GM12878 (cell line): Measurements from ENCODE around the gene PLCXD1. TPM values are rescaled to one million over a fixed set of nuclear protein-coding genes. Genes with fewer than 3 reads are reported as not detected.
A peak's percentile ranks its signal among the peaks of the same experiment; 100 is the strongest.

ENCODE experiments used
- ATAC-seq: fragments of 200-7000 bp; cut with Tn5 transposase; 3 replicates; pipeline ENCODE4 v1.9.1; 2020; ENCODE audit warnings: mild to moderate bottlenecking, moderate library complexity
- BruUV-seq: library from RNA; stranded (reverse); fragments of 400-500 nt; replicated peaks from 2 replicates; lab custom pipeline; 2021; lab: Mats Ljungman, UMichigan
- CTCF ChIA-PET: fragments of 300-600 bp; sonication (Branson Sonifier 250); formaldehyde crosslinking; extraction: SDS; loops from one replicate; lab custom pipeline; 2021; ENCODE audit warnings: inconsistent platforms; lab: Yijun Ruan, JAX
- POLR2A ChIA-PET: fragments of 350-600 bp; formaldehyde crosslinking; extraction: SDS; loops from one replicate; lab custom pipeline; 2021; ENCODE audit warnings: inconsistent platforms; lab: Charles Lee
- RAD21 ChIA-PET: fragments of 300-600 bp; sonication (Branson Sonifier 250); formaldehyde crosslinking; loops from one replicate; lab custom pipeline; 2023; ENCODE audit warnings: antibody characterized with exemption; ENCODE audit not compliant: unreplicated experiment; lab: Charles Lee
- SMC1A ChIA-PET: fragments of 300-600 bp; sonication (Branson Sonifier 250); formaldehyde crosslinking; loops from one replicate; lab custom pipeline; 2023; ENCODE audit not compliant: unreplicated experiment, uncharacterized antibody; lab: Charles Lee
- DNase-seq: peaks from one replicate; pipeline ENCODE4 v3.0.0-alpha.2; 2011; ENCODE audit warnings: low read depth, low spot score
- FAIRE-seq: peaks from 3 replicates; lab custom pipeline; 2011; peaks lifted over from hg19 to GRCh38; lab: Jason Lieb, UNC
- H2AFZ ChIP-seq: 2 replicates; pipeline ENCODE4 v1.6.0; 2011; ENCODE audit warnings: low read depth, low read length, control low read depth; ENCODE audit not compliant: control insufficient read depth
- H3K27ac ChIP-seq: 2 replicates; pipeline ENCODE4 v1.5.1; 2011; ENCODE audit warnings: control low read depth; ENCODE audit not compliant: control insufficient read depth, insufficient read depth
- H3K27me3 ChIP-seq, 2 experiments: replicated peaks in 1 of 2; 2 replicates each; pipeline versions ENCODE4 v1.6.0 to v1.6.1; 2011; ENCODE audit warnings: low read length in 1 of 2; ENCODE audit not compliant: control insufficient read depth in 2 of 2, insufficient read depth in 2 of 2
- H3K36me3 ChIP-seq, 2 experiments: 2 replicates each; pipeline ENCODE4 v1.5.1; 2011; ENCODE audit warnings: low read length in 1 of 2; ENCODE audit not compliant: control insufficient read depth in 2 of 2, insufficient read depth in 2 of 2
- H3K4me1 ChIP-seq: 2 replicates; pipeline ENCODE4 v1.6.1; 2011; ENCODE audit warnings: mild to moderate bottlenecking, low read length, moderate library complexity, mixed read lengths; ENCODE audit not compliant: control insufficient read depth, insufficient read depth
- H3K4me2 ChIP-seq: 2 replicates; pipeline ENCODE4 v1.6.0; 2011; ENCODE audit warnings: control low read depth; ENCODE audit not compliant: control insufficient read depth, insufficient read depth
- H3K4me3 ChIP-seq: fragments of 200-600 bp; sonication (generic); 2 replicates; pipeline ENCODE4 v1.5.1; 2016
- H3K79me2 ChIP-seq: 2 replicates; pipeline ENCODE4 v1.6.0; 2011; ENCODE audit warnings: low read length; ENCODE audit not compliant: control insufficient read depth, insufficient read depth
- H3K9ac ChIP-seq: 2 replicates; pipeline ENCODE4 v1.8.0; 2011; ENCODE audit warnings: low read length, control low read depth, mixed read lengths; ENCODE audit not compliant: control insufficient read depth, insufficient read depth
- H3K9me3 ChIP-seq: replicated peaks from 3 replicates; pipeline ENCODE4 v1.5.1; 2011; ENCODE audit warnings: mild to moderate bottlenecking, low read length; ENCODE audit not compliant: control insufficient read depth, insufficient read depth
- H4K20me1 ChIP-seq: 2 replicates; pipeline ENCODE4 v1.6.0; 2011; ENCODE audit not compliant: control insufficient read depth, insufficient read depth
- BMI1 ChIP-seq: fragments of 450-650 bp; IDR thresholded peaks from 2 replicates; pipeline ENCODE4 v1.6.1; 2016; ENCODE audit warnings: mild to moderate bottlenecking, moderate library complexity, borderline replicate concordance
- CBX5 ChIP-seq: sonication (generic); IDR thresholded peaks from 2 replicates; pipeline ENCODE4 v1.6.1; 2016; ENCODE audit warnings: low read depth, moderate library complexity, mild to moderate bottlenecking, inconsistent platforms
- GATAD2B ChIP-seq: fragments of 450-650 bp; conservative IDR thresholded peaks from 2 replicates; pipeline ENCODE4 v1.6.1; 2017; ENCODE audit warnings: low read depth, mild to moderate bottlenecking, moderate library complexity
- IKZF1 ChIP-seq: fragments of 450-650 bp; conservative IDR thresholded peaks from 2 replicates; pipeline ENCODE4 v1.6.1; 2017; ENCODE audit warnings: antibody characterized with exemption, mild to moderate bottlenecking
- MEF2B ChIP-seq: fragments of 450-650 bp; IDR thresholded peaks from 2 replicates; pipeline ENCODE4 v1.6.1; 2018; ENCODE audit warnings: mild to moderate bottlenecking, moderate library complexity; ENCODE audit not compliant: partially characterized antibody, poor library complexity, severe bottlenecking
- NFYA ChIP-seq: IDR thresholded peaks from 2 replicates; pipeline ENCODE4 v1.6.1; 2011; ENCODE audit warnings: low read depth, mild to moderate bottlenecking, low read length, improper control_type of control experiment, borderline replicate concordance
- NFYB ChIP-seq: IDR thresholded peaks from 2 replicates; pipeline ENCODE4 v1.6.1; 2011; ENCODE audit warnings: low read depth, mild to moderate bottlenecking, low read length, improper control_type of control experiment, moderate library complexity; ENCODE audit not compliant: insufficient read depth
- NR2F1 ChIP-seq: fragments of 450-650 bp; conservative IDR thresholded peaks from 2 replicates; pipeline ENCODE4 v1.6.1; 2017; ENCODE audit warnings: mild to moderate bottlenecking
- PKNOX1 ChIP-seq: fragments of 450-650 bp; IDR thresholded peaks from 2 replicates; pipeline ENCODE4 v1.6.1; 2016; ENCODE audit warnings: mild to moderate bottlenecking
- SP1 ChIP-seq: IDR thresholded peaks from one replicate; pipeline ENCODE4 v1.6.1; 2011; ENCODE audit warnings: low read depth, low read length
- USF1 ChIP-seq: IDR thresholded peaks from 2 replicates; pipeline ENCODE4 v1.6.1; 2011; ENCODE audit warnings: borderline replicate concordance, low read depth, mild to moderate bottlenecking, moderate library complexity, mixed read lengths, low read length; ENCODE audit not compliant: insufficient read depth; ENCODE audit errors: extremely low read length
- WRNIP1 ChIP-seq: IDR thresholded peaks from 2 replicates; pipeline ENCODE4 v1.6.1; 2011; ENCODE audit warnings: low read depth, low read length, improper control_type of control experiment, borderline replicate concordance
- ZNF207 ChIP-seq: fragments of 450-650 bp; IDR thresholded peaks from 2 replicates; pipeline ENCODE4 v1.6.1; 2014; ENCODE audit warnings: antibody characterized with exemption, mild to moderate bottlenecking, borderline replicate concordance
- ZNF384 ChIP-seq: IDR thresholded peaks from 2 replicates; pipeline ENCODE4 v1.6.1; 2012; ENCODE audit warnings: low read depth, mild to moderate bottlenecking, low read length, improper control_type of control experiment, borderline replicate concordance
- ZSCAN29 ChIP-seq: fragments of 450-650 bp; IDR thresholded peaks from 2 replicates; pipeline ENCODE4 v1.6.1; 2017; ENCODE audit warnings: mild to moderate bottlenecking, moderate library complexity
- WGBS: methylation state at CpG from one replicate; pipeline ENCODE4 v1.1.6; 2016; ENCODE audit warnings: low lambda C conversion rate; ENCODE audit not compliant: insufficient replicate concordance, insufficient coverage; ENCODE audit errors: missing lambda C conversion rate; 5-methylcytosine and 5-hydroxymethylcytosine counted together
- in situ Hi-C: fragments of 300-500 bp; cut with MboI; formaldehyde crosslinking; loops from 9 replicates; pipeline ENCODE4 v1.14.3; 2018; ENCODE audit warnings: mixed read lengths
- intact Hi-C: fragments of 100-400 bp; cut with micrococcal nuclease; formaldehyde crosslinking; loops from one replicate; pipeline ENCODE4 v1.14.2; 2022; ENCODE audit not compliant: unreplicated experiment
- polyA plus RNA-seq, 11 experiments: library from polyadenylated mRNA; depleted of rRNA in 4 of 11; unstranded in 6 of 11; stranded (reverse) in 5 of 11; fragments of >200 nt; fragmentation: Nextera tagmentation in 4 of 11; fragmentation: Illumina TruSeq in 1 of 11; extraction: Ambion mirVana in 4 of 11; extraction: Trizol in 1 of 11; gene quantifications; 1 replicate in 1 of 11; 2 replicates in 10 of 11; pipeline versions ENCODE4 v1.2.1 to v1.2.3, GENCODE V29; 2011 to 2016; ENCODE audit warnings: inconsistent platforms in 2 of 11, missing spikeins in 2 of 11, low read depth in 1 of 11
- total RNA-seq, 4 experiments: library from RNA; depleted of rRNA in 3 of 4; stranded (reverse); fragments of >200 nt in 3 of 4; fragmentation: Illumina TruSeq in 1 of 4; extraction: Trizol in 1 of 4; gene quantifications; 2 replicates each; pipeline versions ENCODE4 v1.2.1 to v1.2.3, GENCODE V29; 2013 to 2021
- TF ChIP-seq, protein P1 (sequence below): IDR thresholded peaks from 2 replicates; pipeline ENCODE4 v1.6.1; 2012; ENCODE audit warnings: low read depth, low read length, improper control_type of control experiment
- TF ChIP-seq, protein P2 (sequence below), 3 experiments: IDR thresholded peaks in 2 of 3; conservative IDR thresholded peaks in 1 of 3; 2 replicates each; pipeline ENCODE4 v1.5.1; 2011; ENCODE audit warnings: low read depth in 3 of 3, low read length in 3 of 3, mild to moderate bottlenecking in 3 of 3, control low read depth in 2 of 3, moderate library complexity in 2 of 3, inconsistent platforms in 1 of 3, mixed read lengths in 1 of 3; ENCODE audit not compliant: control insufficient read depth in 2 of 3, insufficient read depth in 1 of 3; ENCODE audit errors: extremely low read depth in 1 of 3

PLCXD1 gene
- total and polyA plus RNA-seq, 10 of the 15 experiments (the other 5 are each of a cell fraction or from before 2014, with no cell fraction given): 2.4 to 49.7 (median 18.0) TPM

- no peak for TF ChIP-seq CBX5
These were observed 5.7 kb upstream of the PLCXD1 start (continued) for GRCh38 chrX:275476-275966.

DNA sequence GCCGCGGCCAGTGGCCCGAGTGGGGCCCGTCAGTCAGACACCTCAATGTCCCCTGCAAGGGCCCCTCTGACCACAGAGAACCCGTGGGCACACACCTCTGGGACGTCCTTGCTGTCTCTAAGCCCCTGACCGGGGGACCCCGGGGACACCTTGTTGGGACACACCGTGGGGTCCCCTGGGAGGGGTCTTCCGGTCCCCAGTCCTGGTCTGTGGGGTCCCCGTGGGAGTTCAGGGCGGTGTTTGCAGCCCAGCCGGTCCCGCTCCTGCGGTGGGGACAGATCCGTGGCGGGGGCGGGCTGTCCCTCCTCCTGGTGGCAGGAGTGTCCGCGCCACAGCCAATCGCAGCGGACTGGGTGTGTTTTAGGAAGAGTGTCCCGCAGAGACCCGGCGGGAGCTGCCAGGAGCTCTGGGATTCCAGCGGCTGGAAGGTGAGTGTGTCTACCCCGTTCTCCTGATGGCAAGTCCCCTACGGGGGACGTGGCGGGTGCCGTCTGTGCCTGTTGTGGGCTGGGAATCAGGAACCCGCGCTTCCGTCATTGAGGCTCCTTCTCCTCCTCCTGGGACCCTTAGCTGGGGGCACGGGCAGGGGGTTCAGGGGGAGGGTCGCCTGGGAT, 5.1 kb upstream of the PLCXD1 start:
- Histone ChIP-seq H3K36me3 (no peaks in the 10 kb centered on the region; a peak in 1 of 4 replicates), H3K4me3 (peak overlapping the region; percentile 69), H4K20me1 (no peaks in the 10 kb centered on the region), H3K27ac (no peak overlapping the region), H3K27me3 (no peaks in the 10 kb centered on the region), H3K9me3 (no peaks in the 10 kb centered on the region; the same call in 2 of the 3 replicates), H2AFZ (peak overlapping the region; percentile 41), H3K9ac (peak overlapping the region; percentile 26; the same call in 1 of the 2 replicates), H3K79me2 (no peaks in the 10 kb centered on the region), H3K4me2 (peak overlapping the region; percentile 49), H3K4me1 (no peaks in the 10 kb centered on the region)
- ATAC-seq (peak; percentile 92), DNase-seq (no peak), FAIRE-seq (no peak)
- no TSS peak for BruUV-seq
- ChIA-PET SMC1A (no interaction called here), RAD21 (no interaction called here), CTCF (no interaction called here), POLR2A (no interaction called here)
- intact Hi-C loops (no loop called here), in situ Hi-C loops (no loop called here)
- 4% methylated on average over 31 of the region's 36 CpGs for WGBS
- peak; percentile 72 for TF ChIP-seq NFYB
- TF ChIP-seq IKZF1: peak; percentile 63
- no peak for TF ChIP-seq ZNF207
- peak; percentile 78 for TF ChIP-seq MEF2B
- no peak for TF ChIP-seq BMI1
- 0 out of 2 replicates have a peak, but pooled peaks have one; percentile 18 for TF ChIP-seq NR2F1
- no peak for TF ChIP-seq WRNIP1
- no peak for TF ChIP-seq SP1
- TF ChIP-seq ZSCAN29: no peak
- TF ChIP-seq, protein P1, sequence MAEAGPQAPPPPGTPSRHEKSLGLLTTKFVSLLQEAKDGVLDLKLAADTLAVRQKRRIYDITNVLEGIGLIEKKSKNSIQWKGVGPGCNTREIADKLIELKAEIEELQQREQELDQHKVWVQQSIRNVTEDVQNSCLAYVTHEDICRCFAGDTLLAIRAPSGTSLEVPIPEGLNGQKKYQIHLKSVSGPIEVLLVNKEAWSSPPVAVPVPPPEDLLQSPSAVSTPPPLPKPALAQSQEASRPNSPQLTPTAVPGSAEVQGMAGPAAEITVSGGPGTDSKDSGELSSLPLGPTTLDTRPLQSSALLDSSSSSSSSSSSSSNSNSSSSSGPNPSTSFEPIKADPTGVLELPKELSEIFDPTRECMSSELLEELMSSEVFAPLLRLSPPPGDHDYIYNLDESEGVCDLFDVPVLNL: no peak
- TF ChIP-seq, protein P2, sequence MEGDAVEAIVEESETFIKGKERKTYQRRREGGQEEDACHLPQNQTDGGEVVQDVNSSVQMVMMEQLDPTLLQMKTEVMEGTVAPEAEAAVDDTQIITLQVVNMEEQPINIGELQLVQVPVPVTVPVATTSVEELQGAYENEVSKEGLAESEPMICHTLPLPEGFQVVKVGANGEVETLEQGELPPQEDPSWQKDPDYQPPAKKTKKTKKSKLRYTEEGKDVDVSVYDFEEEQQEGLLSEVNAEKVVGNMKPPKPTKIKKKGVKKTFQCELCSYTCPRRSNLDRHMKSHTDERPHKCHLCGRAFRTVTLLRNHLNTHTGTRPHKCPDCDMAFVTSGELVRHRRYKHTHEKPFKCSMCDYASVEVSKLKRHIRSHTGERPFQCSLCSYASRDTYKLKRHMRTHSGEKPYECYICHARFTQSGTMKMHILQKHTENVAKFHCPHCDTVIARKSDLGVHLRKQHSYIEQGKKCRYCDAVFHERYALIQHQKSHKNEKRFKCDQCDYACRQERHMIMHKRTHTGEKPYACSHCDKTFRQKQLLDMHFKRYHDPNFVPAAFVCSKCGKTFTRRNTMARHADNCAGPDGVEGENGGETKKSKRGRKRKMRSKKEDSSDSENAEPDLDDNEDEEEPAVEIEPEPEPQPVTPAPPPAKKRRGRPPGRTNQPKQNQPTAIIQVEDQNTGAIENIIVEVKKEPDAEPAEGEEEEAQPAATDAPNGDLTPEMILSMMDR (IDR thresholded peaks at IDR 0.05 in 2 of 3, conservative IDR thresholded peaks at IDR 0.05 in 1 of 3; ENCODE audit: control insufficient read depth in 2 of 3, extremely low read depth in 1 of 3, insufficient read depth in 1 of 3, low read depth in 3 of 3, low read length in 3 of 3): no peak
- no peak for TF ChIP-seq ZNF384
- peak; percentile 35; the same call in 1 of the 2 replicates for TF ChIP-seq GATAD2B
- TF ChIP-seq NFYA: no peak
- TF ChIP-seq PKNOX1: peak; percentile 46; the same call in 1 of the 2 replicates
- TF ChIP-seq USF1: no peak
